CD4-positive, alpha-beta T cell treated with Interleukin-6 at 100 ng/mL for 8 hours (primary cell): Measurements from ENCODE around the gene PADI2.
A peak's percentile ranks its signal among the peaks of the same experiment; 100 is the strongest.

Experiments
- DNase-seq: peaks from one replicate; pipeline ENCODE4 v3.0.0-alpha.2; 2020; ENCODE audit warnings: mixed read lengths, low spot score

PADI2 gene

DNA sequence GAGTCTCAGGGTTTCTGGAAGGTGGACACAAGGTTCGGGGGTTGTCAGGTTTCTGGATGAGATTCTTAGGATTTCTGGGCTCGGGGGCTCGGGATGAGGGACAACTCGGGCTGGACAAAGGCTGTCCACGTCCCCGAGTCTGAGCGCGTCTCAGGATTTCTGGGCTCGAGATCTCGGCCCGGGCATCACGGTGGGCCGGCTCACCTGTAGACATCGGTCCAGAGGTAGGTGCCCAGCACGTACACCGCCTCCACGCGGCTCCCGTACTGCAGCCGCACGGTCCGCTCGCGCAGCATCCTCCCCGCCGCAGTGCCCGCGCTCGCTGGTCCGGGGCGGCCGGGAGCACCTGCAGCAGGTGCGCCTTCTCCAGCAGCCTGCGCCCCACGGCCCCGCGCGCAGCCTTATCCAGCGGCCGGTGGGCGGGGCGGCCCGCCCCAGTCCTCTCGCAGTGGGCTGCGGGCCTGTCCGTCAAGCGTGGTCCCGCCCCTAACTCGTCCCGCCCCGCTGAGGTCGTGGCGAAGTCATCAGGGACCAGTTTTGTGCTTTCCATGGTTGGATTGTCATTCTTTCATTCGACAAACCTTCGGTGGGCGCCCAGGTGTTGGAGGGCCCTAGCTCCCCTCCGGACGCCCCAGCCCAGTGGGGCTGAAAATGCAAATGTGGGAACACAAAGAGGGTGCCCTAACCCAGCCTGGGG lies at the start of gene PADI2:
Gene PADI2 (minus strand): TSS at position 376 of the 697 bp plus-strand sequence. CDS start 80 bp downstream, at position 296.
- DNase-seq: peak; percentile 15

DNA sequence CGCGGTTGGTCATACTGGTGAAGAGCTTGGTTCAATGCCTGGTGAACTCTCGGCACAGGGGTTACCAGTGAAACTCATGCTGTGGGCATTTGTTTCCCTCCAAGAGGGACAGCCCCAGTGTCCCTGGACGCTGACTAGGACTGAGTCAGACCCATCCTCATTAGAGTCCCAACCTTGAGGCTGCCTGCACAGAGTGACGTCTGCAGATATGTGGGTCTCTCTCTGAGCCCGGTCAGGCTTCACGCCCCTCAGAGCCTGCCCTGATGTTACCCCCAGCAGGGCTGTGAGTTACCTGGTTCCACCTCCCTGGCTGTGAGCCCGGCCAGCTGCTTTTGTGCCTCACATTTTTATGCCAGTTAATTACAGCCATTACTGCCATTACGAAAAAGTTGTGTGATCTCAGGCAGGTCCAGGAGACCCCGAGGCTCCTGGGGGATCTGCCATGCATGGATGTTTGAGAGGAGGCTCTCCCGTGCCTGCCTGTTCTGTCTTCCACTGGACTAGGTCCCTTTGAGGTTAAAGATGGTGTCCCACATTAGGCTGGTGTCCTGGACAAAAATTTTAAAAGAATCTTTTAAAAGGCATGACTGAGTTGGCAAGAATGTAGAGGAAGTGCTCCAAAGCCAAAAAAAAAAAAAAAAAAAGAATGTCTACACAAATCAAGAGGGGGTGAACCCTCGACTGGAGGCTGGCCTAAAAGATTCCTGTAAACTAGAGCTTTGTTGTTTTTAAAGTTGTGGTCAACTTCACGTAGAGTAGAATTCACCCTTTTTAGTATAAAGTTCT lies 49.0 kb upstream of the PADI2 start:
- DNase-seq: no peak

DNA sequence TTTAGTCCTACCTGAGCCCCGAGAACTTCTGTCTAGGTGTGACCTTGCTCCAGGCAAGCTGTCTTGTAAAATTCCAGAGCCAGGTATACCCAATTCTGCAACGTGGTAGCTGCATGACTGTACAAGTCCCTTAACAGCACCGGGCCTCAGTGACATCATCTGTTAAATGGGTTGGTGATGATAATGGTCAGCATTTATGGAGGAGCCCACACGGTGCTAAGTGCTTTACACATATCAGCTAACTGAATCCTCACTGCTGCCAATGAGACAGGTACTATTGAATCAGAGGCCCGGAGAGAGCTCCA lies 48.5 kb upstream of the PADI2 start:
- DNase-seq: no peak

DNA sequence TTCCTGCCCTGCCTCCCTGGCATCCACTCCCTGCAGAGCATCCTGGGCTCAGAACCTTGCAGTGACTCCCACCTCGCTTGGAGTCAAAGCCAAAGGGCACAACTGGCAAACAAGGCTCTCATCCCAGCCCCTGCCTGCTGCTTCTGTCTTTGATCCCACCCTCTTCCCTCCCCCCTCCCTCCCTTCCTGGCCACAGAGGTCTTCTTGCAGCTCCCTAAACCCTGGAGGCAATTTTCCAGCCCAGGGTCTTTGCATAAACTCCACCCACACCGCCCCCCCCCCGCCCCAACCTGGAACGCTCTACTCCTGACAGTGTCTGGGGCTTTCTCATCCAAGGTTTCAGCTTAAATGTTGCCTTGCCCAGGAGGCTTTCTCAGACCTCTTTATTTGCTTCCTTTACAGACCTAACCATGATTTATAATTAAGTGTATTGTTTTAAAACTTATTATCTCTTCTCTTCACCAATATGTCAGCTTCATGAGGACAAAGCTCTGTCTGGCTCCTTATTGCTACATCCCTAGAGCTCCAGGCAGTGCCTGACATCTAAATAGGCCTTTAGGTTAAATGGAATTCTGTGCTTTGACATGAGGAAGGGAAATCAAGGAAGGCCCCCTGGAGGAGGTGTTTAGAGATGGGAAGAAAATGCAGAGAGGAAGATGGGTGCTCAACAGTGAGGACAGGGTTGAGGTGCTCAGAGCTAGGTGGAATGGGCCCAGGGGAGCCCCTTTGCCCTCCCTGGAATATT lies 48.0 kb upstream of the PADI2 start:
- DNase-seq: no peak

DNA sequence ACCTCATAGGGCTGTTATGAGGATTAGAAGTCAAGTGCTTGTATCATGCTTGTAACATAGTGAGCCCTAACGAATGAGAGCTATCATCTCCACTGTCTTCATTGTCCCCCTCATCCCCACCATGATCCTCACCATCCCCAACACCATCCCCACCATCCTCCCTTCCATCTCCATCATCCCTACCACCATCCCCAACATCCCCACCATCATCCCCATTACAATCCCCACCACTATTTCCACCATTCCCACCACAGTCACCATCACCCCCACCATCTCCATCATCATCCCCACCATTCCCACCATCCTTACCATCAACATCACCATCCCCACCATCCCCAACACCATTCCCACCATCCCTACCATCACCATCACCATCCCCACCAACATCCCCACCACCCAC lies 46.6 kb upstream of the PADI2 start:
- no peak for DNase-seq

DNA sequence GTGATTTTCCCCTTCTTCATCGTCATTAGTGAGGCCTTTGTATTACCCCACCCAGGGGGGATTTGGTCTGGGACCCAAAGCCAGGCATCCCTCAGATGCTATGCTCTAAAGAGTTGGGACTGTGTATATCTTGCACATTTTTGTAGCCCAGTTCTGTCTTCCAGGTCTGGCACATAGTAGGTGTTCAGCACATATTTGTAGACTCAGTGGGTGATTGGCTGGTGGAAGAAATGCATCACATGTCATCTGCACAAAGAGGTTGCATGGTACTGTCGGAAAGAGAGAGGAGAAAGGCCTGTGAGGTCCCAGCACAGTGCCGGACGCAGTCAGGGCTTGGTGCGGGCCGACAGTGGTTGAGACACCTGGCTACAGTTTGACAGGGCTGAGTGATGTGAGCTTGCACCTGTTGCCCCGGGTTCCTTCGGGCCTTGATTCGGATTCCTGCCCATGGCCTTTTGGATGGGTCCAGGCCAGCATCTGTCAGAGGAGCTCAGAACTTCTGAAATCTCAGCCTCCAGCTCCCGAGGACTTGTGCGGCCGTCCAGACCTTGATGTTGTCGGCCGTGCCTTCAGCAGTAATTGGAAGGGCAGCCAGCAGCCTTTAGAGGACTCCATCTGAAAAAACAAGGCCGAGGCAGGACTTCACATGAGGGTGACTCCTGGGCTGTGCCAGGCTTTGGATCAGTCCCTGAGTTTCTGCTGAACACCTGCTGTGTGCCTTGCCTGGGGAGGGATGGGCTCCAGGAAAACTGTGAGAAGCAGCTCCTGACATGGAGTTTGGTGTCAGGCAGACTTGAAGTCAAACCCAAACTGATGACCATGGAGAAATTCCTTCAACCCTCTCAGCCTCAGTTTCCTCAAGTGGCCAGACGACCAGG lies 44.8 kb upstream of the PADI2 start:
- DNase-seq: no peak

DNA sequence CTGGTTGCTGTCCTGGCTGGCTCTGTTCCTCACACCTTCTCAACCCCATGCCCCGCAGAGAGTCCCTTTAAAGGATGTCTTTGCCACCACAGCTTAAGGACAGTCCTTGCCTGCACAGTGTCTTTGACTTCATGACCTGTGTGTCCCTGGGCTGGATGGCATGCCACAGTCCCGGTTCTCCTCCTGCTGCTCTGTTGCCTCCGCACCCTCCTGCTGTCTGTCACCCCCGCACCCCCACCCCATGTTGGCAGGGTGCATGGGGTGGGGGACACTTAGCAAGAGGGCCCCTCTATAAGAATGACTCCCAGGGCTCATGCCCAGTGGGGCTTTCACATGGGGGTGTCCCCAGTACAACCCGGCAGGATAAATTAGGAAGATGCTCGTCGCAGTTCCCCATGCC lies 44.1 kb upstream of the PADI2 start:
- no peak for DNase-seq

DNA sequence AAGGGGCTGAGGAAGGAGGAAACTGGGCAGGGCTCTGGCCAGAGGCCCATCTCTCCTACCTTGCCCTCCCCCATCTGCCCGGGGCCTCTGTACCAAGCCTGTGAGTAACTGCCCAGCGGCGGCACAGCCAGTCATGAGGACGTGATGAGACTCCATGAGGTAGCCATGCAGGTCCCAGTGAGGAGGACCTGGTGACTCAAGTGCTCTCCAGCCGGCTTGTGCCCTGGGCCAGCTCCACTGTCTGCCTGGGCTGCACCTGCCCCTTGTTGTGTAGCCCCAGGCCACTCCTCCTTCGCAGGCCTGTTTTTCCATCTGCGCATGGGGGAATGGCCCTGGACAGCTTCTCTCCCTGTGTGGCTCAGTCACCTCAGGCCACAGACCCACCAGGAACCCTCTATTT lies 43.7 kb upstream of the PADI2 start:
- DNase-seq: no peak

DNA sequence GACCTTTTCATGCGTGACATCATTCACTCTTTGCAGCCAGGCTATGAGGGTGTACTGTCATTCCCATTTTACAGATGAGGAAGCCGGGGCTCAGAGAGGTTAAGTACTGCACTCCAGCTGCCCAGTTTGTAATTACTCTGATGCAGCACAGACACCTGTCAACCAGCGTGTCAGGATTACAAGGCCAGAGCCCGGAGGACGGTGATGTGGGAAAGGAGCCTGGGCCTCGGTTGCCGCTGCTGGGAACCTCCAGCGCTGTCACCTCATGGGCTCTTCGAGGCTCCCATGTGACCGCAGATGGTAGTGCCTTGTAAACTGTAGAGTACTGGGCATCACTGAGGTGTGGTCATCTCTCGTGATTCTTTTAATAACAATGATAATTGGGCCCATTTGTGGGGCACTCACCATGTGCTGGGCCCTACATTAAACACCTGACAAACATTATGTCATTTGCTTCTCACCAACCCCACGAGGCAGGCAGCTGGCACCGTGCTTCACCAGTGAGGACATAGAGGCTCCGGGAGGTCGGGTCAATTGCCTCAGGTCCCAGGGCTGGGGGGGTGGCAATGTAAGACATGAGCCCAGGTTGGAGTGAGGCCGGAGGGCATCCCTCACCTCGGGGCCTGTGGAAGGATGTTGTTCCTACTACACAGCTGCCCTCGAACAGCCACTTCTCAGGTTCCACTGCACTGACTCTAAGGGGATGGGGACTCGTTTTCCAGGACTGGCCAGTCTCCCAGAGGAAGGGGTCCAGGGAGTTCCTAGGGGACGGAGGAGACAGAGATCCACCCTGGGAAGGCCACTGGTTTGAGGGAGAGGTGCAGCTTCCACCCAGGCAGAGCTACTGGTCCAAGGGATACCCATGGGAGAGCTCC lies 42.9 kb upstream of the PADI2 start:
- DNase-seq: no peak

DNA sequence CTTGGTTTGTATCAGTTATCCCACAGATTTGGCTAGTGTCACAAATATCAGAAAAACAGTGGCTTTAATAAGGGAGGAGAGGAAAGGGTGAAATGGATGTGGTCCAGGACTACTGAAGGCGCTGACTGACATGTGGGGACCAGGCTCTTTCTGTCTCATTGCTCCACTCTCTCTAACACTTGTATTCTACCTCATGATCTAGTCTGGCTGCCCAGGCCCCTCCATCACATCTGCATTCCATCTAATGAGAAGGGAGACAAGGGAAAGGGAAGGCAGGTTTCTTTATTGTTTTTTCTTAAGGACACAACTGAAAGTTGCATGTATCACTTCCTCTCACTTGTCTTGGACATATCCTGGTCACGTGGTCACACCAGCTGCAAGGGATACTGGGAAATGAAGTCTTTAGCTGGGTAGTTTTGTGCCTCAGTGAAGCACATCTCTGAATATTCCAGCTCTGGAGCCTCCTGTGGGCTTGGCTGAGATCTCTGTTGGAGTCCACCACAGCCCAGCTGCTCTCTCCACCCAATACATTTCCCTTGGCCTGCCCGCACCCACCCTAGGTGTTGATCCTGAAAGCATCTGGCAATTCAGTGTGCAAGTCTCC lies 42.0 kb upstream of the PADI2 start:
- DNase-seq: no peak

DNA sequence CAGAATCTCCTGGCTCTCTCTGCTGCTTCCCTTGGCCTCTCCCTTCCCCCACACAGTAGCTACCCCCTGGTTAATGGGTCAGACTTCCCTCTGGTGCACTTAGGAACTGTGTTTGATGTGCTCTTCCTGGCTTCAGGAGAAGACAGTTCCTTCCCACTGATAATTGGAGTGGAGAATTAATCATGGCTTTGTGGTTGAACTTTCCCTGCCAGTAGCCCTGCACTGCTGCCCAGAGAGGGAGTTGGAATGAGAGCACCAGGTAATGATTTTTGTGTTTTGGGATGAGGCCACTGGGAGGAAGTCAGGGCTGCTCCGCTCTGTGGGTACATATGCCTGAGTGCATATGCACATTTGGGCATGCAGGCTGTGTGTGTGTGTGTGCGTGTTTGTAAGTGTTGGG lies 39.7 kb upstream of the PADI2 start:
- DNase-seq: no peak

DNA sequence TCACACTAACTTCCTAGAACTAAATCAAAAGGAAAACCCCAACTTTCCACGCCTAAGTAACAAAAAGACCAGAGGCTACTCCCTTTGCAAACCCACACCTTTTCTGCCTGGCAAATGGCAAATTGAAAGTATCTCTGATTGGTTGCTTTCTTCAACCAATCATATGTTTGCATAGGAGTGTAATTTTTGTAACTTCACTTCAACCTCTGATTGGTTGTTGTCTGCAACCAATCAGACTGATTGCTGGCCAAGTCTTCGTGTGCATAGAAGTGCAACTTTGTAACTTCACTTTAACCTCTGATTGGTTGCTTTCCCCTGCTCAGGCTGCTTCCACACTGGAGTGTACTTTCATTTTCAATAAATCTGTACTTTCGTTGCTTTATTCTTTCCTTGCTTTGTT lies 36.9 kb upstream of the PADI2 start:
- no peak for DNase-seq

DNA sequence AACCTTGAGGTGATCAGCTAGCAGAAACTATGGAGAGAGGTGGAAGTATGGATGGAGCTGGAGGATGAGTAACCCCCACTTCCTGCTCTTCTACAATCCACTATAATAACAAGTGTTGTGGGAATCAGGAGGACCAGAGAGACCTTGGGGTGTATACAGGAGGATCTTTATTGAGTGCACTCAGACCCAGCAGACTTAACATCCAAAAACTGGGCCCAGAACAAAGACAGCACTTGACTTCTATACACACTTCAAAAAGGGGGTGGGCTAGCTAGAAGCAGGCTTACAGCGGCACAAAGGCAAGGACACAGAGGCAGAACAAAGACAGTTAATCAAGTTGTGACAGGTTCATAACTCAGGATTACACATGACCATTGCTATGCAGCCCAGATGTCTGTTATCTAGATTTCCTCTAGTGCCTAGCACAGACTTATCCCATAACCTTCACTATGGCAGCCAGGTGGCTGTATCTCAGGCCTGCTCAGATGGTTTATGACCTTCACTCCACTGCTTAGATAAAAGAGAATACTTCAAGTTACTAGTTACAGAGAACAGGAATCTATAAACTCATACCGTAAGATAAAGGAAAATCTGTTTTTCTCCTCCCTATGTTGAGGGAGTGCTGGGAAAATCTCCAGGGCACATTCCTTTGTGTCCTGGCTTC lies 36.1 kb upstream of the PADI2 start:
- no peak for DNase-seq

DNA sequence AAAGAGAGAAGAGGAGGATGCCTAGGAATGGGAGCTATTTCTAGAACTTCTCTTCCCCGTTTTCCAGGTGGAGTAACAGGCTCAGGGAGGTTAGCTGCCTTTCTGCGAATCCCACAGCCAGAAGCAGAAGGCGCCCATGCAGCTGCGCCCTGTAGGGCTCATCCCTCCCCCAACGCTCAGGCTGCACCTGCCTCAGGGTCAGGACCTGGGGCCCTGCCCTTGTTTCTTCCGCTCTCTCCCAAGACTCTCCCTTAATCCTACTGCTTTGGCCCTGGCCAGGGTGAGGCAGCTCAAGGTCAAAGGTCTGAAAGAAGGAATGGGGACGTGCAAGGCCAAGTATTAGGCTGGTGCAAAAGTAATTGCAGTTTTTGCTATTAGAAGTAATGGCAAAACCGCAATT lies 30.5 kb upstream of the PADI2 start:
- DNase-seq: no peak

DNA sequence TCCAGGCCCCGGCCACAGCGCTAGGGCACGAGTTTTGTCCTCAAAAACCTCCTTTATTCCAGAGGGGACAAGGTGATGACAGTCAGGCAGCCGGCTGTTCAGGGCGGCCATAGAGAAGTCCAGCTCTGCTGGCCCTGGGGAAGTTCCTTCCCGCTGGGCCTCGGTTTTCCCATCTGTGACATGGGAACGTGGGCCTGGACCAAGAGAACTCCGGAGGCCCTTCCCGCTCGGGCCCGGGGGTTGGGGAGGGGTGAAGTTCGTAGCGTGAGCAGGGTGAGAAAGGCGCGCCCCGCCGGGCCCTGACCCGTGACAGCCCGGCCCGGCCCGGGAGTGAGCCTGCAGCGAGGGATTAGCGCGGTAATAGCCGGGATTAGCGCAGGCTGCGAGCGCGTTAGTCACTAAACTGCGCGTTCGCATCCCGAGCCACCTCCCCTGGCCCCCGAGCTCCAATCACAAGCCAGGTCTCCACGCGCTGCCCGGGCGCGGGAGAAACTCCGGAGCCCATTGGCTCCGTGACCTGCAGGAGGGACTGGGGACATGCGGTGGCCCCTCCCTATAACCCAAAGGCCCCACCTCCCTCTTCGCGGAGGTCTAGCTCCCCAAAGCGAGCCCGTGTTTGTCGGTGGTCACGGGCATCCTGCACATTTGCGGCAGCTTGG lies 29.8 kb upstream of the PADI2 start:
- no peak for DNase-seq

DNA sequence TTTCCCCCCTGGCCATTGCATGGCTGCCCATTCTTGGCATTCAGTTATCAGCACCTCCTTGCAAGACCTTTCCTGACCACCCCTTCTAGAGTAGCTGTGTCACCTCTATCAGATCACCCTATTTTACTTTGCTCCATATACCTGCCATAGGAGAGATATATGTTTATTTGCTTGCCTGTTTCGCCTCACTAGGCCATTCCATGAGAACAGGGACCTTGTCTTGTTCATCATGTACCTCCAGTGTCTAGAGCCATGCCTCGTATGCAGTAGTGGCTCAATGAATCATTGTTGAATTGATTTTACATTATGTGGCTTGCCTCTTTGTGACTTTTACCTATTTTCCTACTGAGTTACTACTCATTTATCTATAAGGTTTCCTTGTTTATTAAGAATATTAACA lies 26.4 kb upstream of the PADI2 start:
- DNase-seq: no peak

DNA sequence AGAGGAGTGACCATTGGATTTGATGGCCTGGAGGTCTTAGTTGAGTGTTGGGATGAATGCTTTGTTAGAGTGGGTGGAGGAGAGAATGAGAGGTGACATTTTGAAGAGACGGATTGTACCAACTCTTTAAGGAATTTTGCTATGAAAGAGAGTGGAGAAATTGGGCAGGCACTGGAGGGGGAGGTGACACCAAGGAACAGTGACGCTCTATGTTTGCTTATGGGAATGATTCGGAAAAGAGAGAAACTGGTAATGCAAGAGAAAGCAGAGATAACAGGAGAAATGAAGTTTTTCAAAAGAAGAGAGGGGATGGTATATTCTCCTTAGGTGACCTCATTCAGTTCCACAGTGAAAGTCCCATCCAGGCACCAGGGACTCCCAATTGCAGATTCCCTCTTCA lies 24.5 kb upstream of the PADI2 start:
- no peak for DNase-seq

DNA sequence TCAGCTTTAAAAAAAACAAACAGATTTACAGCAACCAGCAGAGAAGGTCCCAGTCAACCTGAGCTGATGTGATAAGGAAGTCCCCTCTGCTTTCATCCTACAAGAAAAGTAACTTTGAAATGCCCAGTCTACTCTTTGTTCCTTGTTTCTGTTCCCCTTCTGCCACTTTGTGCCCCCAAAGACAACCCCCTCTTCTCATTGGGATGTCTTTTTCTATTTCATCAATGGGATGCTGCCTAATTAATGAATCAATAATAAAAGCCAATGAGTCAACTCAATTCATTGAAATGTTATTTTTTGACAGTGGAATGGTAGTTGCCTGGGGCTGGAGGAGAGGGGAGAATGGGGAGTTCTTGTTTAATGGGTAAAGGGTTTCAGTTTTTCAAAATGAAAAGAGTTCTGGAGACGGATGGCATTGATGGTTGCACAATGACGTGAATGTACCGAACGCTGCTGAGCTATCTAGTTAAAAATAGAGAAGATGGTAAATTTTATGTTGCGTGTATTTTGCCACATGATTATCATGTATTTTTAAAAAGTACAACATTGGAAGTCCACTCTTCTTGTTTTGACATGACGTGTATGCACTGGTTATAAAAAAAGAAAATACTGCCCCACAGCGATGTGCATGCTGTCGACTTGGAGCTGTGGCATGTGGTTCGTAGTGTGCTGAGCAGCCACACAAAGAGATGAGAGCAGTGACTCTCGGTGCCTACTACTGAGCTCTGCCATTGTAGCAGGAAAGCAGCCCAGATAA lies 22.4 kb upstream of the PADI2 start:
- DNase-seq: no peak

DNA sequence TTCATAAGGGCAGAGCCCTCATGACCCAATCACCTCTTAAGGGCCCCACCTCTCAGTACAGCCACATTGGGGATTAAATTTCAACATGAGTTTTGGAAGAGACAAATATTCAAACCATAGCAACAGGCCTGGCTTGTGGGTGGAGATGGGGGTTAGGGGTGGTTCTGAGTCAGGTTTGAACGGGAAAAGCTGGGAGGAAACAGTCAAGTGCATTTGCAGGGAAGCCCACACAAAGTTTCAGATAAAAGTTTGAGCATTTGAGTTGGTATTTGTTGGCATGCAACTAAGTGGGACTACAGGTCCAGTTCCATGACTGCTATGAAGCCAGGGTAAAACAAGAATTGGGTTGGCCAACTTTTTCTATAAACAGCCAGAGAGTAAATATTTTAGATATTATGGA lies 21.0 kb upstream of the PADI2 start:
- DNase-seq: no peak
